ENCODE data around the gene ARFRP1.

The ARFRP1 gene

DNA sequence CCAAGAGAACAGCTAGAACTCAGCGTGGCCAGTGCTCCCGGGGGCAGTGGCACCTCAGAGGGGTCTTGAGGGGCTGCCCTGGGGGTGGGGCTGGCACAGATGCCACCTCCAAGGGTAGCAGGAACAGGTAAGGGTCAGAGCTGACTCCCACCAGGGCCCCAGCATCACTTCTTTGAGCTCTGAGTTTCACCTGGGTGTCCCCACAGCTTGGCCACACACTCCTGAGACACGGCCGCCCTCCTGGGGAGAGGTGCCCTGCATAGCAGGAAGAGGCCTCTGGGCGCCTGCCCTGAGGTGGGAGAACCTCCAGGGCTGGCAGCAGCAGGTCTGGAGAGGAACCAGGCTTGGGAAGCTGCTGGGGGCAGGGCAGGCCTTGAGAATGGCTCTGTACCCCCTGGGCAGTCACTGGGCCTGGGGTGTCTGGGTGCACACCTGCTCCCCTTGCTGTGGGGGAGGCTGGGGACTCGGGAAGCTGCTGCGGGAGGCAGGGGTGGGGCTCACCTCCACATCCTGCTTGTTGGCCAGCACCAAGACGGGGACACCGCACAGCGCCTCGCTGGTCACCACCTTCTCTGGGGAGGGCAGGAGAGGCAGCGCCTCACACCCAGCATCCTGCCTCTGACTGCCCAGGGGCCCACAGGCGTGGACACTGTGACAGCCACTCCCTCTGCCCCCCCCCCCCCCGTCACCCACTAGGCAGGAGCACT, 6.3 kb downstream of the ARFRP1 start:
- DNase-seq (ENCODE audit: low read depth) = no peak

DNA sequence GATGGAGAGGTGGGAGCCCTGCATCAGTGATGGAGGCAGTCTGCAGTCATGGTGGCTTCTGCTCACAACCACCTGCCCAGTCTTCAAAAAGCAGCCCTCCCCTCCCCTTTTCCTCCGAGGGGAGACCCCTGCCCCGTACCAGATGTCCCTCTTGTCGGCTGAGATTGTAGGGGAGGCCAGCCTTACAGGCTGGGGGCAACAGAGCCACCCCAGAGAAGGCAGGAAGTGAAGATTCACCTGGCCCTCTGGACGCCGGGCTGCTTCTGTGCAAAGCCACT, 6.8 kb downstream of the ARFRP1 start:
- no peak for DNase-seq (ENCODE audit: low read depth)

DNA sequence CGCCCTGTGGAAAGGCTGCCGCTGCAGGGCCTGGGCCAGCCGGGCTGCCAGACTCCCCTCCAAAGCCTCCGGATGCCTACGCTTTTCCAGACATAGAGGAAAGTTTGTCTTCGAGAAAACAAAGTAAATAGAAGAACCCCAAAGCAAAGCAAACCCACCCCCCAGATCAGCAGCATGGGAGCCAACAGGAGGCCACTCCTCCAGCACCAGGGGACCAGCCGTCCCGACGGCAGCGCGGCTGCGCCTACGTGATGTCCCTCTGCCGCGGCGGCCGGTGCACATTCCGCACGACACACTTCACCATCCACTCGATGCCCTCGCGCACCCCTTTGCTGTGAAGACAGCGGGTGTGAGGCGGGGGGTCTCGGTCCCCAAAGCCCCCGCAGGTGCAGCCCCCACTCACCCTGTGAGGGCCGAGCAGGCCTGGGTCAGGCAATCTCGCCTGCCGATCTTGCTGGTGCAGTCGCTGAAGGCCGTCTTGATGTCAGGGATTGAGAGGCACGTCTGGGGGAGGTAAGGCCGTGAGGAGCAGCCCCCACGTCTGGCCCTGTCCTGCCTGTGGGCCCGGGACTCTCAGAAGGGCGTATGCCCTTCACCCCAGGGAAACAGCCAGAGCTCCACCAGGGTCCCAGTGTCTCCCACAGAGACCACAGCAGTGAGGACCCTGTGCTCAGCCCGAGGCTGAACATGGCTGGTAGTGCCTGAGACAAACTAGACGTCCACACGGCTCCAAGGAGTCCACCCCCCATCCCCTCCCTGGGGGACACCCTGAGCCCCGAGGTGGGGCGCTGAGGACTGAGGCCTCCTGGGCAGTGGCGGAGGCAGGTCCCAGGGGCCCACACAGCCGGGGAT, 7.4 kb downstream of the ARFRP1 start:
- DNase-seq (ENCODE audit: low read depth) = no peak

DNA sequence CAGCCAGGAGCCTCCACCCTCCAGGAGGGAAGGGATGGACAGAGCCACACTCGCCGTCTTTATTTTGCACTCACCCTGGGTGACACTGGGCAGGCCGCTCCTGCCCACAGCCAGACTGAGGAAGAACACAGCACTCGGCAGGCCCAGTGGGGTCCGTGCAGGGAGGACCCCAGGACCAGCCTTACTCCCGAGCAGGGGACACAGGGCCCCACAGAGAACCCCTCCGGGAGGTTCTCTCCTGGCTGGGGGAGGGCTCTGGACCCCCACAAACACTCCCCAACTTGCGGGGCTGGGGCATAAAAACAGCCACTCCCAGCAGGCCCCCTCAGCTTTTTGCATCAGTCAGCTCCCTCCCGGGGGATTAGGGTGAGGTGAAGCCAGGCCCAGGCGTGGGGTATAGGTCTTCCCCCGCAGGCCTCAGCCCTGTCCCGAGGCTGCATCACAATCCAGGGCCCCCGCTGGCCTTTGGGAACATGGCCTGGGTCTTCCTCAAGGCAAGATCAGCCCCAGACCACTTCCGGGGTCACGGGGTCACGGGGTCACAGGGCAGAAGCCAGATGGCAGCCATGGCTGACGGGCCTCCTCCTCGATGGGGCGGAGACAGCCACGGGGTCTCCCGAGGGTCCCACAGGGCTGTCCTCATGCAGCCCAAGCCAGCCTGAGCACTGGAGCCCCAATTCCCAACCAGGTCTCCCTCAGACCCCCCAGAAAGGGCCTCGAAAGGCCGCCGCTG, 8.1 kb downstream of the ARFRP1 start:
- no peak for DNase-seq (ENCODE audit: low read depth)

DNA sequence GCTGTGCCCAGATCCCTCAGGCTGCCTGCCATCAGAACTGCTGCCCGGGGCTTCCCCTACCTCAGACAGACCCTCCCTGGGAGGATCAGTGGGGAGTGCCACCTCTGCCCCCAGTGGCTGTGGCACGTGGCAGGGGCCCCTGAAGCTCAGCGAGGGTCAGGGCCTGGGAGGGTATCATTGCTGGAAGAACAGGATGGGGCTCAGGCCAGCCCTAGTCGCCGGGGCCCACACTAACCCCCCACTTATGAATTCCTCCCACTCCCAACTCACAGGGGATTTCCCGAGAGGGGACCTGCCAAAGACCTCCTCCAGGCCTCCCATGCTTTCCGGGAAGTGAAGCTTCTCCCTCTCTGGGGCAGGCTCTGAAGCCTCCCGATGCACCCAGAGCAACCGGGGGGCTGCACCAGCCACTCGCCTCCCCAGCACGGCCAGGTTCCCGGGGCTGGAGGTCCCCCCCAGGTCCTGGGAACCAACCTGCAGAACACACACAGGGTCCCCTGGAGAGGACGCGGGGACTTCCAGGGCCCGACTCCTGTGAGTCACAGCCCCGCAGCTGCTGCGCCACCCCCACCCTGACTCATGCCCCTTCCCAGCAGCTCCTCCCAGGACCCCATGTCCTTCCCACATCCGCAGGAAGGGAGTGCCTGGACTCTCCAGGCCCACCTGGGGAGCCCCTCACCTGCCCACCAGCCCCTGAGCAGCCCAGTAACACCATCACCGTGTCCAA, 8.9 kb downstream of the ARFRP1 start:
- no peak for DNase-seq (ENCODE audit: low read depth)

DNA sequence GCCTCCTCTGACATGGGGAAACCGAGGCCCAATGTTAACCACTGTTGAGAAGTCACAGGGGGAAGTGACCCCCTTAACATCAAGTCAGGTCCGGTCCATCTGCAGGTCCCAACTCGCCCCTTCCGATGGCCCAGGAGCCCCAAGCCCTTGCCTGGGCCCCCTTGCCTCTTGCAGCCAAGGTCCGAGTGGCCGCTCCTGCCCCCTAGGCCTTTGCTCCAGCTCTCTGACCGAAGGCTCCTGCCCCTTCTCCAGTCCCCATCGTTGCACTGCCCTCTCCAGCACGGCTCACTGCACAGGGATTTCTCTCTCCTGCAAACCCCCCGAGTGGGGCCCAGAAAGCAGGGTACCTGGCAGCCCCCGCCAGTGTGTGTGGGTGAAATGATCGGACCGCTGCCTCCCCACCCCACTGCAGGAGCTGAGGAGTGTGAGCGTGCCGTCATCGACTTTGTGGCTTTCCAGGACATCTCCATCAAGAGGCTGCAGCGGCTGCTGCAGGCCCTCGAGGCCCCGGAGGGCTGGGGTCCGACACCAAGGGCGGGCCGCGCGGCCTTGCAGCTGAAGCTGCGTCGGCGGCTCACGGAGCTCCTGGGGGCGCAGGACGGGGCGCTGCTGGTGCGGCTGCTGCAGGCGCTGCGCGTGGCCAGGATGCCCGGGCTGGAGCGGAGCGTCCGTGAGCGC, 9.8 kb downstream of the ARFRP1 start:
- no peak for DNase-seq (ENCODE audit: low read depth)

DNA sequence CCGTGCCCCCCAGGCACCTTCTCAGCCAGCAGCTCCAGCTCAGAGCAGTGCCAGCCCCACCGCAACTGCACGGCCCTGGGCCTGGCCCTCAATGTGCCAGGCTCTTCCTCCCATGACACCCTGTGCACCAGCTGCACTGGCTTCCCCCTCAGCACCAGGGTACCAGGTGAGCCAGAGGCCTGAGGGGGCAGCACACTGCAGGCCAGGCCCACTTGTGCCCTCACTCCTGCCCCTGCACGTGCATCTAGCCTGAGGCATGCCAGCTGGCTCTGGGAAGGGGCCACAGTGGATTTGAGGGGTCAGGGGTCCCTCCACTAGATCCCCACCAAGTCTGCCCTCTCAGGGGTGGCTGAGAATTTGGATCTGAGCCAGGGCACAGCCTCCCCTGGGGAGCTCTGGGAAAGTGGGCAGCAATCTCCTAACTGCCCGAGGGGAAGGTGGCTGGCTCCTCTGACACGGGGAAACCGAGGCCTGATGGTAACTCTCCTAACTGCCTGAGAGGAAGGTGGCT, 10.4 kb downstream of the ARFRP1 start:
- no peak for DNase-seq (ENCODE audit: low read depth)

DNA sequence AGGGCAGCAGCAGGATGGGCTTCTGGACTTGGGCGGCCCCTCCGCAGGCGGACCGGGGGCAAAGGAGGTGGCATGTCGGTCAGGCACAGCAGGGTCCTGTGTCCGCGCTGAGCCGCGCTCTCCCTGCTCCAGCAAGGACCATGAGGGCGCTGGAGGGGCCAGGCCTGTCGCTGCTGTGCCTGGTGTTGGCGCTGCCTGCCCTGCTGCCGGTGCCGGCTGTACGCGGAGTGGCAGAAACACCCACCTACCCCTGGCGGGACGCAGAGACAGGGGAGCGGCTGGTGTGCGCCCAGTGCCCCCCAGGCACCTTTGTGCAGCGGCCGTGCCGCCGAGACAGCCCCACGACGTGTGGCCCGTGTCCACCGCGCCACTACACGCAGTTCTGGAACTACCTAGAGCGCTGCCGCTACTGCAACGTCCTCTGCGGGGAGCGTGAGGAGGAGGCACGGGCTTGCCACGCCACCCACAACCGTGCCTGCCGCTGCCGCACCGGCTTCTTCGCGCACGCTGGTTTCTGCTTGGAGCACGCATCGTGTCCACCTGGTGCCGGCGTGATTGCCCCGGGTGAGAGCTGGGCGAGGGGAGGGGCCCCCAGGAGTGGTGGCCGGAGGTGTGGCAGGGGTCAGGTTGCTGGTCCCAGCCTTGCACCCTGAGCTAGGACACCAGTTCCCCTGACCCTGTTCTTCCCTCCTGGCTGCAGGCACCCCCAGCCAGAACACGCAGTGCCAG, 11.0 kb downstream of the ARFRP1 start, which contains the start of gene TNFRSF6B:
TNFRSF6B (plus strand) TSS at position 25 of the 729 bp plus-strand sequence; CDS start at position 141, 116 bp downstream.
- DNase-seq (ENCODE audit: low read depth) = no peak

DNA sequence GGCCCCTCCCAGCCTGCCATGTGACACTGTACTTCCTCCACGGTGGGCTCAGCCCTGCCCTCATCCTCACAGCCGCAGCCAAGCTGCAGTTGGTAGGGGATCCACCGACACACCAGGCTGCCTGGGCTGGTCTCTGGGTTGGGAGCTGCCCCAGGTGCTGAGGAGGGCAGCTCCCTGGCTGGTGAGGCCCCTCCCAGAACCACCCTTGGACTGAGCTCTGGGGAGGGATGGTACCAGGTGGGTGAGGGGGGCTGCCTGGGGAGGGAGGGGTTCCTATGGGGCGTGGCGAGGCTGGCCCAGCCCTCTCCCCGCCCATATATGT, 11.5 kb downstream of the ARFRP1 start:
- DNase-seq (ENCODE audit: low read depth) = no peak

DNA sequence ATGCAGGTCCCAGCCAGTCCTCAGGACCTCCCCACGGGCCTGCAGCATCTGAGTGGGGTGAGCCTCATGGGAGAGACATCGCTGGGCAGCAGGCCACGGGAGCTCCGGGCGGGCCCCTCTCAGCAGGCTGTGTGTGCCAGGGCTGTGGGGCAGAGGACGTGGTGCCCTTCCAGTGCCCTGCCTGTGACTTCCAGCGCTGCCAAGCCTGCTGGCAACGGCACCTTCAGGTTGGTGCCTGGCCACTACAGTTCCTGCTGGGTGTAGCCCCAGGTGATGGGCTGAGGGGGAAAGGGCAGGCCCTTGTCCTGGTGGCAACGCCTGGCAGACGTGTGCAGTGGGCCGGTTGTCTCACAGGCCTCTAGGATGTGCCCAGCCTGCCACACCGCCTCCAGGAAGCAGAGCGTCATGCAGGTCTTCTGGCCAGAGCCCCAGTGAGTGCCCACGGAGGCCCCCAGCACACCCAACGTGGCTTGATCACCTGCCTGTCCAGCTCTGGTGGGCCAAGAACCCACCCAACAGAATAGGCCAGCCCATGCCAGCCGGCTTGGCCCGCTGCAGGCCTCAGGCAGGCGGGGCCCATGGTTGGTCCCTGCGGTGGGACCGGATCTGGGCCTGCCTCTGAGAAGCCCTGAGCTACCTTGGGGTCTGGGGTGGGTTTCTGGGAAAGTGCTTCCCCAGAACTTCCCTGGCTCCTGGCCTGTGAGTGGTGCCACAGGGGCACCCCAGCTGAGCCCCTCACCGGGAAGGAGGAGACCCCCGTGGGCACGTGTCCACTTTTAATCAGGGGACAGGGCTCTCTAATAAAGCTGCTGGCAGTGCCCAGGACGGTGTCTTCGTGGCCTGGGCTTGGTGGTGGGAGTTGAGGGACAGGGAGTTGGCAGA, 12.1 kb downstream of the ARFRP1 start:
- no peak for DNase-seq (ENCODE audit: low read depth)

DNA sequence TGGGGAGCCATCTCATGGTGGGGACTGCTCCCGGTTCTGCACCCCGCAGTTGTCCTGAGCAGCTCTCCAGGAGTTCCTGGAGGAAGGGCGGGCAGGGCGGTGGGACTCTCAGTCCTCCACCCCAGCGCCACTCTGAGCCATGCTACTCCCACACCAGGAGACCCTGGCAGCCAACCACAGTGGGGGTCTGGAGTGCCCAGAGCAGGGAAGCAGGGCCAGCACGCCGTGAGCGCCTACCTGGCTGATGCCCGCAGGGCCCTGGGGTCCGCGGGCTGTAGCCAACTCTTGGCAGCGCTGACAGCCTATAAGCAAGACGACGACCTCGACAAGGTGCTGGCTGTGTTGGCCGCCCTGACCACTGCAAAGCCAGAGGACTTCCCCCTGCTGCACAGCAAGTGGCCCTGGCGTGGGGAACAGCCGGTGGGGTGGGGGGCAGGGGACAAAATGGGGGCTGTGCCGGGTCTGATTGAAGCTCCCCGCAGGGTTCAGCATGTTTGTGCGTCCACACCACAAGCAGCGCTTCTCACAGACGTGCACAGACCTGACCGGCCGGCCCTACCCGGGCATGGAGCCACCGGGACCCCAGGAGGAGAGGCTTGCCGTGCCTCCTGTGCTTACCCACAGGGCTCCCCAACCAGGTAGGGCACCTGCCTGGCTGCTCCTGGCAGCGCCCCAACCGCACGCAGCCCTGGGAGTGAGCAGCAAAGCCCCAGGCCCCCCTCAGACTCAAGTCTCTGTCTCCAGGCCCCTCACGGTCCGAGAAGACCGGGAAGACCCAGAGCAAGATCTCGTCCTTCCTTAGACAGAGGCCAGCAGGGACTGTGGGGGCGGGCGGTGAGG, 13.0 kb downstream of the ARFRP1 start:
- DNase-seq (ENCODE audit: low read depth) = no peak

DNA sequence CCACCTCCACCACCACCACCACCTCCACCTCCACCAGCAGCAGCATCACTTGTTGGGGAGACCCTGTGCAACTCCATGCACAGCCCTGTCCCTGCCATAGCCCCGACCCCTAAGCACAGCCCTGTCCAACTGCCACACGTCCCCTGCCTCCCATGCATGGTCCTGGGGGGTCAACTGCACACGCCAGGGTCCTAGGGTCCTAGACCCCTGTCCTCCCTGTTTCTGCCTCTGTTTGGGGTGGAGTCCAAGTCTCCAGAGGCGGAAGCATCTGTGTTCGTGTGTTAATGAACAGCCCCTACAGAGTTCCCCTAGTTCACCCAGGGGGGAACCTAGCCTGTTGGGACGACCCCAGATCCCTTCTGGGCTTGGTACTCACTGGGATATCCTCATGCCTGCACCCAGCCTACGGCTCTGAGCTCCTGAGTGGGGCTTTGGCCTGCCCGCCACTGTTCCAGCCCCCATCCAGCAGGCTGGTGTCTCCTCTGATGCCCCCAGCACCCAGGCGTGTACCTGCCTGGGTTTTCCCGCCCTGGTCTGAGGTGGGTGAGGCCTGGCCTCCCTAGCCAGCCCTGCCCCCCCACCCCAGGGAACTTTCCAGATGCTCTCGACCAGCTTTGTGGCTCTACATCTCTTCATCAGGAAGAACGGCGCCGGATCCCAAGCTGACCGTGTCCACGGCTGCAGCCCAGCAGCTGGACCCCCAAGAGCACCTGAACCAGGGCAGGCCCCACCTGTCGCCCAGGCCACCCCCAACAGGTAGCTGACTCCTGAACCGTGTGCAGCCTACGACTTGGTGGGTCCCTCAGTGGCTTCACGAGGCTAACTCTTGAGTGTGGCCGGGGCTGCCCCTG, 13.8 kb downstream of the ARFRP1 start:
- DNase-seq (ENCODE audit: low read depth) = no peak

DNA sequence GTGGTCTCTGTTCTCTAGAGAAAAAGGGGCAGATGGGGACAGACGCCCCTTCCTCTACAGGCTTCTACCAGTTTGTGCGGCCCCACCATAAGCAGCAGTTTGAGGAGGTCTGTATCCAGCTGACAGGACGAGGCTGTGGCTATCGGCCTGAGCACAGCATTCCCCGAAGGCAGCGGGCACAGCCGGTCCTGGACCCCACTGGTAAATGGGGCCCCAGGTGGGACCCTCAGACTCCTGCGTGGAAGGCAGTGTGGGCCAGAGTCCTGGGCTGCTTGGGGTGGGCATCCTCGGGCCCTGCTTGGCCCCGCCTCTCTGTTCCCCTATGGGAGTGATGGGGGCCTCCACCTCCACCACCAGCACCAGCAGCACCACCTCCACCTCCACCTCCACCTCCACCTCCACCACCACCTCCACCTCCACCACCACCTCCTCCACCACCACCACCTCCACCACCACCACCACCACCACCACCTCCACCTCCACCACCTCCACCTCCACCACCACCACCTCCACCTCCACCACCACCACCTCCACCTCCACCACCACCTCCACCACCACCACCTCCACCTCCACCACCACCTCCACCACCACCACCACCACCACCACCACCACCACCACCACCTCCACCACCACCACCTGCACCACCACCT, 14.6 kb downstream of the ARFRP1 start:
- DNase-seq (ENCODE audit: low read depth) = no peak

DNA sequence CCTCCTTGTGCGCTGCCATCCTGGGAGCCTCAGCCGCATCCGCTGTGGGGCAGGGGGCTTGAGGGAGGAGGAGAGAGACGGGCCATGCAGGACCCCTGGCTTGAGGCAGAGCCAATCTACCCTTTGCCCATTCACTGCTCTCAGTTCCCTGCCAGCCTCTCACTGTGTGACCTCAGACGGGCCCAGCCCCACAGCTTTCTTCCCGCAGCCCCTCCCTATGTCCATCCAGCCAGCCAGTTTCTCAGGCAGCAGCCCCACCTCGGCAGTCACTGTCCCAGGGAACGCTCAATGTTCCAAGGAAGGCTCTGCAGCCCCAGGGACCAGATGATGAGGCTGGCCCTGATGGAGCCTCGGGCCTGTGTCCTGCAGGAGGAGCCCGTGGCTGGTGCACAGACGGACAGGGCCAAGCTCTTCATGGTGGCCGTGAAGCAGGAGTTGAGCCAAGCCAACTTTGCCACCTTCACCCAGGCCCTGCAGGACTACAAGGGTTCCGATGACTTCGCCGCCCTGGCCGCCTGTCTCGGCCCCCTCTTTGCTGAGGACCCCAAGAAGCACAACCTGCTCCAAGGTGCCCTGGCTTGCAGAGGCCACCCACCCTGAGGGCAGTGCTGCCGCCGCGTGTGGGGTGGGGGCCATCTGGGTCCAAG, 15.2 kb downstream of the ARFRP1 start:
- DNase-seq (ENCODE audit: low read depth) = no peak

DNA sequence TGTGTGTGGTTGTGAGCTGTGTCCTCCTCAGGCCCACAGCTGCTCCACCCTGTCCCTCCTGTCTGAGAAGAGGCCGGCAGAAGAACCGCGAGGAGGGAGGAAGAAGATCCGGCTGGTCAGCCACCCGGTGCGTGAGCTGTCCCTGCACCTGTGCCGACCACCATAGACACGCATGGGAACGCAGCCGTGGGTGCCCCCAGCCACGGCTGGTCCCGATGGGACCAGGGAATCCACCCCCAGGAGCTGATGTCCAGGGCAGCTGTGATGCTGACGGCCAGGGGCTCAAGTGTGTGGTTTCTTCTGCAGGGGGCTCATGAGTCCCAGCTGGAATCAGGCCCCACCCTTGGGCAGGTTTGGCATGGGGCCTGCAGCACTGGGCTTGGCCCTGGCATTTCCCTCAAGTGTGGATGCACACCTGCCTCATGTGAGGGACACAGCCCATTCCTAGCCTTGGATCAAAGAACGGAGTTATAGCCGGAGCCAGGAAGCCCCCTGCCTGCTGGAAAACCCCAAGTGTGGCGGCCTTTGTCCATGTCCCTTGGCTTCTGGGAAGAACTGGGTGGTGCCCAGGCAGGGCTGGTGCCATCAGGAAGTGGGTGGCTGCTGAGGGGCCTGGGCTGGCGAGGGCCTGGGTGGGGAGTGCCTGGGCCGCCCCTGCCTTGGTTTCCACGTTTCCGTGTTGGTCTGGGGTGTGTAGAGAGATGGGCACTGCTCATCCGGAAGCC, 15.9 kb downstream of the ARFRP1 start:
- no peak for DNase-seq (ENCODE audit: low read depth)
